Measurements from ENCODE around the gene CASZ1. TPM values are rescaled to one million over a fixed set of nuclear protein-coding genes. Genes with fewer than 3 reads are reported as not detected.

Gene CASZ1
- total and polyA plus RNA-seq, 12 donors = 19.5 to 79.8 (median 64.7) TPM

- no peak for ATAC-seq
- H3K4me1 ChIP-seq = peaks cover 4 to 25% (median 10%) of the 10 kb centered on the region in 9 donors
- intact Hi-C loops (cut with DNase I) = loop anchor here in 1 of 10 donors (10.0 kb wide), 1 partner anchor 206 kb away; no protein-coding TSS in a partner anchor
- WGBS, 2 donors = 72 to 74% methylated on average over 19 of the region's 19 CpGs
- DNase-seq = no peak
- peaks cover 0 to 63% (median 16%) of the 10 kb centered on the region in 9 donors for H3K36me3 ChIP-seq
- no peaks in the 10 kb centered on the region for H3K9me3 ChIP-seq
- H3K27me3 ChIP-seq = no peaks in the 10 kb centered on the region
- no peak overlapping the region for H3K4me3 ChIP-seq
- H3K27ac ChIP-seq = no peak overlapping the region
- no peak for TF ChIP-seq CTCF (IDR thresholded peaks at IDR 0.05)
Measured at GRCh38 chr1:10658396-10659066, 137.9 kb downstream of the CASZ1 start.

GRCh38 chr1:10657088-10657847 is 139.2 kb downstream of the CASZ1 start:
- Histone ChIP-seq H3K4me1 (peaks cover 0 to 12% (median 0%) of the 10 kb centered on the region in 9 donors), H3K4me3 (no peak overlapping the region), H3K27ac (peak overlapping the region in 1 of 10 donors; percentile 13), H3K9me3 (no peaks in the 10 kb centered on the region), H3K36me3 (peaks cover 0 to 76% (median 16%) of the 10 kb centered on the region in 9 donors), H3K27me3 (no peaks in the 10 kb centered on the region)
- no peak for TF ChIP-seq CTCF (IDR thresholded peaks at IDR 0.05)
- intact Hi-C loops (cut with DNase I) = loop anchor here in 1 of 10 donors (10.0 kb wide), 1 partner anchor 208 kb away; no protein-coding TSS in a partner anchor
- ATAC-seq = no peak
- DNase-seq = no peak
- 58 to 61% methylated on average over 29 of the region's 29 CpGs for WGBS, 2 donors

DNA sequence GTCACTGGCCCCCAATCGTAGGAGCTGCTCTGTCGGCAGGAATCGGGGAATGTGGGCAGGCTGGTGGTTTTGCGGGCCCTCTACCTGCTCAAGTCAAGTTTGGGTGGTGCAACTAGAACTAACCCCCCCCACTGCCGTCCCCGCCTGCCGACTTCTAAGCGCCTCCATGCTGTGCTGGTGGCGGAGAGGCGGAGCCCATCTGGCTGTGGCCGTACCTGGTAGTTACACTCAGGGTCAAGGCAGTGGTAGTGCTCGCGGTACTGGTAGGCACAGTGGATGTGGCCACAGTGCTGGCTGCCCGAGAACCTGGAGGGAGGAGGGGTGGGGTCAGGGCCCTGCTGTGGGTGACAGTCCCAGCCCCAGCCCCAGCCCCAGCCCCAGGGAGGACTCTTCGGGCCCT is 140.0 kb downstream of the CASZ1 start:
- H3K9me3 ChIP-seq = no peaks in the 10 kb centered on the region
- no peak overlapping the region for H3K4me3 ChIP-seq
- no peak for DNase-seq
- intact Hi-C loops (cut with DNase I) = loop anchor here in 1 of 10 donors (10.0 kb wide), 1 partner anchor 208 kb away; no protein-coding TSS in a partner anchor
- H3K27ac ChIP-seq = no peak overlapping the region
- H3K27me3 ChIP-seq = no peaks in the 10 kb centered on the region
- no peak for TF ChIP-seq CTCF (IDR thresholded peaks at IDR 0.05)
- peaks cover 0 to 10% (median 0%) of the 10 kb centered on the region in 9 donors for H3K4me1 ChIP-seq
- peaks cover 0 to 83% (median 16%) of the 10 kb centered on the region in 9 donors for H3K36me3 ChIP-seq
- 81 to 82% methylated on average over 15 of the region's 15 CpGs for WGBS, 2 donors
- ATAC-seq = no peak

- no peak for ATAC-seq
- Histone ChIP-seq H3K9me3 (no peaks in the 10 kb centered on the region), H3K4me3 (no peak overlapping the region), H3K4me1 (peaks cover 0 to 10% (median 0%) of the 10 kb centered on the region in 9 donors), H3K27ac (no peak overlapping the region), H3K27me3 (no peaks in the 10 kb centered on the region), H3K36me3 (peaks cover 0 to 92% (median 20%) of the 10 kb centered on the region in 9 donors)
- intact Hi-C loops (cut with DNase I) = loop anchor here in 1 of 10 donors (10.0 kb wide), 1 partner anchor 210 kb away; no protein-coding TSS in a partner anchor
- WGBS, 2 donors = 65 to 76% methylated on average over 10 of the region's 10 CpGs
- no peak for TF ChIP-seq CTCF (IDR thresholded peaks at IDR 0.05)
- DNase-seq = no peak
Measured at GRCh38 chr1:10655002-10655401, 141.4 kb downstream of the CASZ1 start.
